Motor neuron (in vitro differentiated cells): ENCODE results near the gene LAMTOR4. TPM values are rescaled to one million over a fixed set of nuclear protein-coding genes. Genes with fewer than 3 reads are reported as not detected.
"Not testable (repeated sequence)": the region's sequence is repeated elsewhere in the genome, so short reads cannot be mapped to it uniquely, and the experiment has no call there.

ENCODE experiments used
- ATAC-seq, 8 experiments: fragments of 200-7000 bp; cut with Tn5 transposase; replicated peaks in 6 of 8; 2 replicates each; pipeline ENCODE4 v1.8.0; 2021; ENCODE audit warnings: mild to moderate bottlenecking in 8 of 8, moderate library complexity in 8 of 8
- H3K27ac ChIP-seq, 2 donors: fragments of 250-450 bp; sonication (Bioruptor Pico); 2 replicates each; pipeline ENCODE4 v1.9.0; 2021; ENCODE audit warnings: antibody characterized with exemption in 2 of 2, mild to moderate bottlenecking in 2 of 2, moderate library complexity in 1 of 2
- H3K4me1 ChIP-seq, 2 donors: fragments of 250-450 bp; sonication (Bioruptor Pico); replicated peaks in 1 of 2; 2 replicates each; pipeline ENCODE4 v1.6.1; 2021; ENCODE audit warnings: antibody characterized with exemption in 2 of 2, mild to moderate bottlenecking in 2 of 2, moderate library complexity in 1 of 2
- H3K4me3 ChIP-seq, 5 donors: fragments of 250-450 bp; sonication (Bioruptor Pico); 2 replicates each; pipeline ENCODE4 v1.9.0; 2021; ENCODE audit warnings: antibody characterized with exemption in 5 of 5, mild to moderate bottlenecking in 5 of 5, moderate library complexity in 4 of 5
- WGBS, 10 experiments: fragments of 450-650 bp; shearing (Covaris generic); methylation state at CpG; one replicate each; pipeline ENCODE4 v1.0.0; 2022; 5-methylcytosine and 5-hydroxymethylcytosine counted together
- in situ Hi-C, 9 experiments: fragments of 400-800 bp; cut with MboI; loops; one replicate each; pipeline ENCODE4 v1.15.0; 2021; ENCODE audit warnings: low sequenced_read_pairs in 9 of 9, low pct_unique_long_range_greater_than_20kb in 2 of 9; ENCODE audit not compliant: unreplicated experiment in 9 of 9
- total RNA-seq, 8 experiments: library from RNA; unstranded; fragments of 300-600 nt; gene quantifications; 2 replicates each; pipeline versions ENCODE4 v1.2.3 to v1.2.4, GENCODE V29; 2022

The LAMTOR4 gene
- total RNA-seq, 8 experiments from 2014 or later, result 74.0 to 145 (median 111) TPM

DNA sequence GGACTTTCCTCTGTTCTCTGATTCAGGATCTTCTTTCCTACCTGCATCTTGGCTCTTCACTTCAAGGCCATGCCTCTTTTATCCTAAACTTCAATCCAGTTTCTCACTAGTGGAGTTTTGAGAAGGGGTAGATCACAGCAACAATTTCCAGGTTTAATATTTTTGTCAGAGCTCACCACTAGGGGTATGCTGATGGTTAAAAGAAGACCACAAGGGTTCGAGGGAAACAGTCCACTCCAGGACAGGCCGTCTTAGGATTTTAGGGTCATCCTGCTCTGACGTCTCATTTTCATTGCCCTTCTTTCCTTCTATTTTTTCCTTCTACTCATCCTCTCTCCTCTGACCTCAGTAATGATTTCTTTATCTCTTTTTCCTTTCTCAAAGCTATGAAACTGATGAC, 40.3 kb downstream of the LAMTOR4 start:
- ATAC-seq, result no peak
- H3K27ac ChIP-seq, result no peak overlapping the region
- 42 to 95% (median 78%) methylated on average over 1 to 3 of the region's 3 CpGs; no CpG with 5 or more reads in 4 of the 10 experiments for WGBS, 10 experiments
- in situ Hi-C loops, result no loop called here
- no peak overlapping the region for H3K4me3 ChIP-seq
- peaks cover 0 to 4% of the 10 kb centered on the region in 2 donors for H3K4me1 ChIP-seq

DNA sequence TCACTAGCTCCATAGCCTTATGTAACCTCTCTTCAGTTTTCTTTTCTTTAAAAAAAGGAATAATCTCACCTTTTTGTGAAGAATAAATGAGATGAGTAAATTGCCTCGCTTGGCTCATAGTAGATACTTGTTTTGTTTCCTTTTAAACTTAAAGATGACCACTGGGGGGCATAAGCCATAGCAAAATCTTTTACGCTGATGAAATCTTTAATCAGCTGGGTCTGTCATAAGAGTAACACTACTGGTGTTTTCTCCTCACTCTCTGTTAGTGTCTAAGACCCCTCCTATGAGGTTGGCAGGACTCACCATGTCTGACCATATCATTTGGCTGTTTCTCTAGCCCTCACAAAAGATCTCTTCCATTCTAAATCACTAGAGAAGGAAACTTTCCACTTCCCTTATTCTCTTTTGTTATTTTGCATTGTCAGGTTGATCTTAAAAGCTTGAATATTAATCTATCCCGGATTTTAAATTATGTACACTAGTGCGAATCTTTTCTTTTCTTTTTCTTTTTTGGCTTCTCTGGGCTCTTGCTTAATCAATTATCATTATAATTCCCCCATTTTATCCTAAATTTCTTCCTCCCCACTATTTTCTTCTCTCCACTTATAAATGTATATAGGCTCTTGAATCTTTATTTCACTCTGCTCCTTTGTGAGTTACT, 41.5 kb downstream of the LAMTOR4 start:
- H3K4me1 ChIP-seq, result peaks cover 0 to 4% of the 10 kb centered on the region in 2 donors
- no peak overlapping the region for H3K27ac ChIP-seq
- no peak overlapping the region for H3K4me3 ChIP-seq
- in situ Hi-C loops, result no loop called here
- 19 to 82% (median 67%) methylated on average over 2 to 4 of the region's 4 CpGs; no CpG with 5 or more reads in 2 of the 10 experiments for WGBS, 10 experiments
- peak in 7 of 8 experiments; percentile 64 to 98 (median 69) for ATAC-seq

DNA sequence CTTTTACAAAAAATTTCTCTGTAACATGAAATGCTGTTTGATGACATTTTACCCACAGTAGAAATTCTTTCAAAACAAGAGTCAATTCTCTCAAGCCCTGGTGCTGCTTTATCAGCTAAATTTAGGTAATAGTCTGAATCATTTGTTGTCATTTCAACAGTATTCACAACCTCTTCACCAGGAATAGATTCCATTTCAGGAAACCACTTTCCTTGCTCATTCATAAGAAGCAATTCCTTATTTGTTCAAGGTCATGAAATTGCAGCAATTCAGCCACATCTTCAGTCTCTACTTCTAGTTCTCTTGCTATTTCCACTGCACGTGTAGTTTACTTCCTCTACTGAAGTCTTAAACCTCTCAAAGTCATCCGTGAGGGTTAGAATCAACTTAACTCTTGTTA, 43.1 kb downstream of the LAMTOR4 start:
- 20 to 94% (median 83%) methylated on average over 1 to 2 of the region's 2 CpGs; no CpG with 5 or more reads in 3 of the 10 experiments for WGBS, 10 experiments
- Histone ChIP-seq H3K4me3 (no peak overlapping the region), H3K4me1 (peaks cover 0 to 4% of the 10 kb centered on the region in 2 donors), H3K27ac (no peak overlapping the region)
- ATAC-seq, result no peak
- in situ Hi-C loops, result no loop called here

DNA sequence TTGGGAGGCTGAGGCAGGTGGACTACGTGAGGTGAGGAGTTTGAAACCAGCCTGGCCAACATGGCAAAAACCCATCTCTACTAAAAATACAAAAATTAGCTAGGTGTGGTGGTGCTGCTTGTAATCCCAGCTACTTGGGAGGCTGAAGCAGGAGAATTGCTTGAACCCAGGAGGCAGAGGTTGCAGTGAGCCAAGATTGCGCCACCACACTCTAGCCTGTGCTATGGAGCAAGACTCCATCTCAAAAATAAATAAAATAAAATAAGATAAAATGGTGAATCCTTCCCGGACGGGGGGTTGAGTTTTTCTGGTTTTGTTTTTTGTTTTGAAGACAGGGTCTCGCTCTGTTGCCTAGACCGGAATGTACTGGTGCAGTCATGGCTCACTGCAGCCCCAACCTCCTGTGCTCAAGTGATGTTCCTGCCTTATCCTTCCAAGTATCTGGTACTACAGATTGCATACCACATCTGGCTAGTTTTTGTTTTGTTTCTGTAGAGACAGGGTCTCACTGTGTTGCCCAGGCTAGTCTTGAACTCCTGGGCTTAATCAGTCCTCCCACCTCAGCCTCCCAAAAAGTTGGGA, 43.7 kb downstream of the LAMTOR4 start:
- in situ Hi-C loops, H3K4me3 ChIP-seq, ATAC-seq, H3K4me1 ChIP-seq, H3K27ac ChIP-seq: not testable (repeated sequence)
- WGBS, 10 experiments, result 13 to 100% (median 87%) methylated on average over 1 to 6 of the region's 6 CpGs; no CpG with 5 or more reads in 2 of the 10 experiments

DNA sequence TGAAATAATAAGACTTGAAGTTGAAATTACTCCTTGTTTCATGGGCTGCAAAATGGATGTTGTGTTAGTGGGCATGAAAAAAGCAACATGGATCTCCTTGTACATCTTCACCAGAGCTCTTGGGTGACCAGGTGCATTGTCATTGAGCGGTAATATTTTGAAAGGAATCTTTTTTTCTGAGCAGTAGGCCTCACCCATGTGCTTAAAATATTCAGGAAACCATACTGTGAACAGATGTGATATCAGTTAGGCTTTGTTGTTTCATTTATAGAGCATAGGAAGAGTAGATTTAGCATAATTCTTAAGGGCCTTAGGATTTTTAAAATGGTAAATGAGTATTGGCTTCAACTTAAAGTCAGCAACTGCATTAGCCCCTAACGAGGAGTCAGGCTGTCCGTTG, 44.3 kb downstream of the LAMTOR4 start:
- Histone ChIP-seq H3K27ac (no peak overlapping the region), H3K4me3 (no peak overlapping the region), H3K4me1 (peaks cover 0 to 4% of the 10 kb centered on the region in 2 donors)
- 20 to 100% (median 54%) methylated on average over 1 to 3 of the region's 3 CpGs; no CpG with 5 or more reads in 1 of the 10 experiments for WGBS, 10 experiments
- peak in 2 of 8 experiments; percentile 57 to 59 for ATAC-seq
- in situ Hi-C loops, result no loop called here

DNA sequence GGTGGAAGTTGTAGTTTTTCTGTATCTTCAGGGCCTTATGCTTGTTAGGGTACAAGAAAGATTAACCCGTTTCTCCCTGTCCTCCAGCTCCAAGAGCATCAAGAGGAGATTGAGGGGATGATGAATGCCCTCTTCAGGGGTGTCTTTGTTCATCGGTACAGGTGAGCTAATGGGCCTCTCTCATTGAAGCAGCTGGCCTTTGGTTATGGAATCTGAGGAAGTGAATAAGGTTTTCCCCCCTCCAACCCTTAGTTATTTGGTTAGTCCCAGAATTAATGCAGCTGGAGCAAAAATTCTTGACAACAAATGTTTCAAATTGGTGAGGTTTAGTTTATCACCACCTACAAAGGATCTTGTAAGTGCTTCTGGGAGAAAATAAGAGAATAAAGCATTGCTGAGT, 46.5 kb downstream of the LAMTOR4 start:
- Histone ChIP-seq H3K4me3 (no peak overlapping the region), H3K27ac (no peak overlapping the region), H3K4me1 (peaks cover 0 to 2% of the 10 kb centered on the region in 2 donors)
- in situ Hi-C loops, result no loop called here
- 0 to 100% (median 64%) methylated on average over 1 to 2 of the region's 2 CpGs; no CpG with 5 or more reads in 4 of the 10 experiments for WGBS, 10 experiments
- ATAC-seq, result no peak

DNA sequence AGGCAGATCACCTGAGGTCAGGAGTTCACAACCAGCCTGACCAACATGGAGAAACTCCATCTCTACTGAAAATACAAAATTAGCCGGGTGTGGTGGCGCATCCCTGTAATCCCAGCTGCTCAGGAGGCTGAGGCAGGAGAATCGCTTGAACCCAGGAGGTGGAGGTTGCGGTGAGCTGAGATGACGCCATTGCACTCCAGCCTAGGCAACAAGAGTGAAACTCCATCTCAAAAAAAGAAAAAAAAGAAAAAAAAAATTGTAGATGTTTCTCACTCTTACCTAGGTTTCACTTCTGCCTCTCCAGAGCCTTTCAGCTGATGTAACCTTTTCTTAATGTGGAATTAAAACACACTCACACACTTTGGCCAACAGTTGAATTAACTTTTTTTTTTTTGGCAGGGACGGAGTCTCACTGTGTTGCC, 47.2 kb downstream of the LAMTOR4 start:
- WGBS, 10 experiments, result 60 to 100% (median 98%) methylated on average over 1 to 5 of the region's 6 CpGs; no CpG with 5 or more reads in 2 of the 10 experiments
- H3K27ac ChIP-seq, in situ Hi-C loops, ATAC-seq, H3K4me1 ChIP-seq, H3K4me3 ChIP-seq: not testable (repeated sequence)

DNA sequence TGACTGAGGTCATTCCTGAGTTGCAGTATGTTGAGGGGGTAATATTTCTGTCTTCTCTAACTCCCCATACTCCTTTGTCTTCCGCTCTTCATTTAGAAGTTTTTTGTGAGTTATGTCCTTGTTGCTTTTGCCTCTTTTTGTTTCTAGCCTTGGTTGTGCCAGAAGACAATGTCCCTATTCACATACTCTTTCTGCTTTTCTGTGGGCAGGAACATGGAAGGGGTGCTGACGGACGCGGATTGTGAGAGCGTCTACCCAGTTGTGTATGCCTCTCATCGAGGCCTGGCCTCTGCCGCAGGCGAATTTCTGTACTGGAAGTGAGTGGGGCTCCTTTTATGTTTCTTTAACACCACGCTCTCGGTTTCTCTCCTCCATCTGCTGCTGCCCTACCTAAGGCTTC, 49.5 kb downstream of the LAMTOR4 start:
- in situ Hi-C loops, result no loop called here
- H3K4me3 ChIP-seq, result no peak overlapping the region
- no peak overlapping the region for H3K27ac ChIP-seq
- 60 to 95% (median 80%) methylated on average over 2 to 10 of the region's 10 CpGs; no CpG with 5 or more reads in 3 of the 10 experiments for WGBS, 10 experiments
- no peak for ATAC-seq
- no peaks in the 10 kb centered on the region for H3K4me1 ChIP-seq

DNA sequence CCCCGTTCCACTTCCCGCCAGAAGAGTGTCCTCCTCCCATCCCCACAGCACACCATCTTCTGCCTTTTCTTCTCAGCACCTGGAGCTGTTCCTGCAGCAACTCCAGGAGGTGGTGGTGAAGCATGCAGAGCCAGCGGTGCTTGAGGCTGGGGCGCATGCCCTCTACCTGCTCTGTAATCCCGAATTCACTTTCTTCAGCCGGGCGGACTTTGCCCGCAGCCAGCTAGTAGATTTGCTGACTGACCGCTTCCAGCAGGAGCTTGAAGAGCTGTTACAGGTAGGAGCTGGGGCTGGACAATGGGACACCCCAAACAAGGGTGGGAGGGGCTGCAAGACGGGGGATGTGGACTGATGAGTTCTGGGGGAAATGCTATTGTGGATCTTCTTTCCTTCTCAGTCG, 52.0 kb downstream of the LAMTOR4 start:
- no peaks in the 10 kb centered on the region for H3K4me1 ChIP-seq
- 52 to 99% (median 75%) methylated on average over 1 to 7 of the region's 11 CpGs; no CpG with 5 or more reads in 4 of the 10 experiments for WGBS, 10 experiments
- in situ Hi-C loops, result no loop called here

More for the DNA sequence above, 52.0 kb downstream of the LAMTOR4 start:
- no peak overlapping the region for H3K4me3 ChIP-seq
- H3K27ac ChIP-seq, result no peak overlapping the region
- no peak for ATAC-seq

Other genes starting within 250 kb of the LAMTOR4 start
- 10 to 100 TPM in 5 of 8 experiments, 1 to 10 TPM in 2, not detected in 1; 8.5 to 37.9 (median 11.9) TPM for gene TRIM4, start 229.4 kb upstream of the LAMTOR4 start, total RNA-seq
- gene GJC3, start 219.3 kb upstream of the LAMTOR4 start, total RNA-seq, result 1 to 10 TPM in 1 of 8 experiments, under 1 TPM in 5, not detected in 2; 0.18 to 3.7 (median 0.46) TPM
- 100 to 1,000 TPM in 1 of 8 experiments, 10 to 100 TPM in 2, 1 to 10 TPM in 1, under 1 TPM in 2, not detected in 2; 0.08 to 229 (median 12.5) TPM for gene AZGP1, start 172.9 kb upstream of the LAMTOR4 start, total RNA-seq
- 10 to 100 TPM; 26.1 to 68.7 (median 48.3) TPM for gene ZKSCAN1, start 133.3 kb upstream of the LAMTOR4 start, total RNA-seq
- gene ZSCAN21, start 99.1 kb upstream of the LAMTOR4 start, total RNA-seq, result 10 to 100 TPM in 7 of 8 experiments, 1 to 10 TPM in 1; 5.9 to 19.5 (median 16.1) TPM
- gene ZNF3, start 67.2 kb upstream of the LAMTOR4 start, total RNA-seq, result 10 to 100 TPM; 32.4 to 63.8 (median 49.4) TPM
- gene COPS6, start 59.9 kb upstream of the LAMTOR4 start, total RNA-seq, result 100 to 1,000 TPM in 2 of 8 experiments, 10 to 100 TPM in 6; 36.8 to 128 (median 72.2) TPM
- 100 to 1,000 TPM in 3 of 8 experiments, 10 to 100 TPM in 5; 15.0 to 262 (median 73.9) TPM for gene MCM7, start 47.5 kb upstream of the LAMTOR4 start, total RNA-seq
- gene AP4M1, start 47.3 kb upstream of the LAMTOR4 start, total RNA-seq, result 10 to 100 TPM in 7 of 8 experiments, 1 to 10 TPM in 1; 9.5 to 21.1 (median 16.3) TPM
- 10 to 100 TPM; 18.0 to 49.1 (median 33.5) TPM for gene TAF6, start 29.6 kb upstream of the LAMTOR4 start, total RNA-seq
- gene CNPY4, start 29.3 kb upstream of the LAMTOR4 start, total RNA-seq, result 10 to 100 TPM; 11.3 to 46.0 (median 16.2) TPM
- gene MBLAC1, start 22.0 kb upstream of the LAMTOR4 start, total RNA-seq, result 1 to 10 TPM; 1.7 to 5.1 (median 4.1) TPM
- gene TRAPPC14, start 9.8 kb downstream of the LAMTOR4 start, total RNA-seq, result 10 to 100 TPM in 7 of 8 experiments, 1 to 10 TPM in 1; 9.5 to 24.7 (median 17.9) TPM
- gene GAL3ST4, start 19.7 kb downstream of the LAMTOR4 start, total RNA-seq, result 1 to 10 TPM; 1.6 to 5.0 (median 2.7) TPM
- 100 to 1,000 TPM in 3 of 8 experiments, 10 to 100 TPM in 2, 1 to 10 TPM in 2, under 1 TPM in 1; 0.92 to 103 (median 54.7) TPM for gene GPC2, start 28.5 kb downstream of the LAMTOR4 start, total RNA-seq
- gene STAG3, start 29.0 kb downstream of the LAMTOR4 start, total RNA-seq, result 10 to 100 TPM in 2 of 8 experiments, 1 to 10 TPM in 6; 2.1 to 18.0 (median 7.5) TPM
- 10 to 100 TPM in 1 of 8 experiments, 1 to 10 TPM in 4, under 1 TPM in 1, not detected in 2; 0.98 to 10.7 (median 2.5) TPM for gene PVRIG, start 71.0 kb downstream of the LAMTOR4 start, total RNA-seq
- gene SPDYE3, start 158.8 kb downstream of the LAMTOR4 start, total RNA-seq, result 1 to 10 TPM; 1.9 to 7.9 (median 4.1) TPM
- gene PILRB, start 209.2 kb downstream of the LAMTOR4 start, total RNA-seq, result 100 to 1,000 TPM in 1 of 8 experiments, 10 to 100 TPM in 7; 10.6 to 107 (median 19.6) TPM
- gene PILRA, start 224.6 kb downstream of the LAMTOR4 start, total RNA-seq, result 1 to 10 TPM in 7 of 8 experiments, under 1 TPM in 1; 0.88 to 9.4 (median 3.0) TPM